Cardiac septum (tissue), 1 donor: ENCODE results near the gene CINP. TPM values are rescaled to one million over a fixed set of nuclear protein-coding genes. Genes with fewer than 3 reads are reported as not detected.

ENCODE experiments used
- DNase-seq: peaks from one replicate; pipeline ENCODE4 v3.0.0-alpha.2; 2020; ENCODE audit warnings: low spot score
- intact Hi-C: fragments of 100-400 bp; cut with DNase I; formaldehyde crosslinking; loops from one replicate; pipeline ENCODE4 v1.14.0; 2022
- total RNA-seq: library from RNA; stranded (reverse); fragmentation: NEBNext Ultra II Directional; extraction: Animal tissue kit (Norgen Biotek cat#: 25700); gene quantifications from one replicate; pipeline ENCODE4 v1.2.1, GENCODE V29; 2021
- donor health status: DM: no; HTN: no; CAD: no.

The CINP gene
- total RNA-seq, 1 donor from 2014 or later: 24.5 TPM

- intact Hi-C loops: no loop called here
- DNase-seq: no peak
Observed at GRCh38 chr14:102325791-102326345, 36.8 kb downstream of the CINP start.

DNA sequence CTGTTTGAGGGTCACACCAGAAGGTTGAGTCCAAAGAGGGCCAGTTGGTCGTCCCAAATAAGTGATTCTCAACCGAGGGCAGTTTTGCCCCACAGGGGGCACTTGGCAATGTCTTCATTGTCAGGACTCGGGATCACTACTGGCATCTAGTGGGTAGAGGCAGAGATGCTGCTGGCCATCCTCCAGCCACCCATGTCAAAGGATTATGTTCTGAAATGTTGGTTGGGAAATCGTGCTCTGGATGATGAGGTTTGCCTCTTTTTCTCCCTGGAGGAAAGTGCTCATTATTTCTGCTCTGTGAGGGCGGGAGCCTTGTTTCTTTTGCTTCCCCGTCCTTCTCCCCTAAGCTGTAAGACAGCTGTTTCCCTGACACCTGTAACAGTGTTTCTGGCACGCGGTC lies 39.6 kb downstream of the CINP start:
- intact Hi-C loops: loop anchor here (5.0 kb wide), 1 partner anchor 39 kb away; the partner anchor contains the start of genes CINP and TECPR2

DNA sequence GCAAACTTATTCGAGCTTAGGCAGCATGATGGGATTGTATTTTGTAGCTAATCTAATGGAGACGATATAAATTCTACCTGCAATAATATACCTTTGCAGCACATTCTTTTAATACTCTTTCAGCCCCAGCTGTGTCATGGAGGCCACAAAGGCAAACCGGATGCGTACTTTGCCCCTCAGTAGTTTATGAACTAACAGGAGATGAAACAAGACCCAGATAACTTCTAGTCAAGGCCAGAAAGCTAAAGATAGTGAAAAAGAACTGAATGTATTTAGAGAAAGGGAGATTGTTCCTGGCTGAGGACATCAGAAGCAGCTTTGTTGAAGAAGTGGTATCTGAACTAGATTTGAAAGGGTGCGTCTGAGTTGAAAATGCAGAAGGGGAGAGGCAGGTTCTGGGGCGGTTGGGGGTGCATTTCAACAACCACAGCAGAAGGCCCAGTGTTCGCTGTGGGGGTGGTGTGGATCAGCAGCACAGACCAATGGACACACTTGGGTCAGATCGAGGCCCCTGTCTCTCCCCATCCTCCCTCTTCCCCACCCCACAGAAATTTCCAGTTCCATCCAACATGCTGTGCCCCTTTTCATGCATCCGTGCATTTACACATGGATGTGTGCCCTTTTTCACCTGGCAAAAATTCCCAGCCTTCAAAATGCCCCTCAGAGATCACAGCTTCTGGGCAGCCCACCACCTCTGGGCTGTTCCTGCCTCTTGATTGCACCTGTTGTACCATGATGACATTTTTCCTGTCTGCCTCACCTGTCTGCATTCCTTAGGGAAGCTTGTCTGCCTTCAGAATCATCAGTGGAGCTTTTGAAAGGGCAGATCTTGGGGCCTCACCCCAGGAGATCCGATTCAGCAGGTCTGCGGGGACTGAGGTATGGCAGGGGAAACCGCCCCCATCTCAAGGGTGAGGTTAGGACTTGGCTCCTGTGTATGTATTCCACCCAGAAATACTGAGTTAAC lies 41.0 kb downstream of the CINP start:
- intact Hi-C loops: loop anchor here (5.0 kb wide), 1 partner anchor 41 kb away; the partner anchor contains the start of genes CINP and TECPR2
- DNase-seq: no peak

More for the DNA sequence above, 39.6 kb downstream of the CINP start:
- no peak for DNase-seq

- intact Hi-C loops: loop anchor here (5.0 kb wide), 1 partner anchor 41 kb away; the partner anchor contains the start of genes CINP and TECPR2
- no peak for DNase-seq
Observed at GRCh38 chr14:102320671-102321455, 41.8 kb downstream of the CINP start.

GRCh38 chr14:102320033-102320660 lies 42.5 kb downstream of the CINP start:
- no peak for DNase-seq
- intact Hi-C loops: loop anchor here (5.0 kb wide), 1 partner anchor 42 kb away; the partner anchor contains the start of genes CINP and TECPR2

DNA sequence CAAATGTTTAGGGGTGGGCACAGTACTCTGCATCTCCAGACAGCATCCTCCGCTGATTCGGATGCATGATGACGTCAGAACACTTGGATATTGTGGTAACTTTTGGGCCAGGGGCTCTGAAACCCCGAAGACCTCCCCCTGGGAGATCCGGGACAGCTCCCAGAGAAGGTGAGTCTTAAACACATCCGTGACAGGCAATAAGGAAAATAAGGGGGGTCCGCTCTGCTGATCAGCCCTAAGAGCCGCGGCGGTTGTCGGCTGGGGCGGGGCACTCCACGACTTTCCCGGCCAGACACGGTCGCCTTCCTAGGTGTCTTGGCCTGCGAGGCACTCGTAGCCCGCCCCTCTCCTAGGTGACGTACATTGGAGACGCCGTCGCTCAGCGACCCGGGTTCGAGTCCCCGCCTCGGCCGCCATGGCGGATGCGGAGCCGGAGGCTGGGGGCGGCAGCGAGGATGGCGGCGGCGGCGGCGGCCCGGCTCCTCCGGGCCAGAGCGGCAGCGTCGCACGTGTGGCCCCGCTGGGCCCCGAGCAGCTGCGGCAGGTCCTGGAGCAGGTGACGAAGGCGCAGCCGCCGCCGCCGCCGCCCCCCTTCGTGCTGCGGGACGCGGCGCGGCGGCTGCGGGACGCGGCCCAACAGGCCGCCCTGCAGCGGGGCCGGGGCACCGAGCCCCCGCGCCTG lies 43.2 kb downstream of the CINP start, which contains the start of gene ZNF839:
TSS of gene ZNF839 (plus strand) at position 396 of the 682 bp plus-strand sequence. CDS start at position 416, 20 bp downstream.
- peak; percentile 96 for DNase-seq
- intact Hi-C loops: loop anchor here (5.0 kb wide), 5 partner anchors 43 to 612 kb away; partner anchors contain the start of genes ANKRD9, CINP, HSP90AA1 and TECPR2

DNA sequence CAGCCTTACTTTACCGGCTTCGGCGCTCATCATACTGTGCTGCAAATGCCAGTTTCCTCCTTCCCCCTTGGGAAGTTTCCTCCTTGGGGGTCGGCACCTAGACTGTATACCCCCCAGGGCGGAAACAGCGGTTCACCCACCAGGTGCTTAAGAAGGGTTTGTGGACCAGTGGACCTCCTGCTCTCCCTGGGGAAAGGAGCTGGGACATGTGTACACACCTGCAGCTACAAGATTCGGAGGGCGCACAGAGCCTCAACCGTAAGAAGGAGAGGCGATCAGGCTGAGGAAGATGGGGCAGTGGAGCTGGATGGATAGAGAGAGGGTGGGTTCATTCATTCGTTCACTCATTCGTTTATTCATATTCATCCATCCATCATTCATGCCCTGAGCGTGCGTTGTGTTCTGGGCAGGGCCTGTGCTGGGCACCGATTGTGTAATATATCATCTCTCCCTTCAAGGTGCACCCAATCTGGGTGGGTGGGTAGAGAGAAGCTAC lies 43.9 kb downstream of the CINP start:
- intact Hi-C loops: loop anchor here (5.0 kb wide), 4 partner anchors 188 to 612 kb away; partner anchors contain the start of genes ANKRD9 and HSP90AA1

DNA sequence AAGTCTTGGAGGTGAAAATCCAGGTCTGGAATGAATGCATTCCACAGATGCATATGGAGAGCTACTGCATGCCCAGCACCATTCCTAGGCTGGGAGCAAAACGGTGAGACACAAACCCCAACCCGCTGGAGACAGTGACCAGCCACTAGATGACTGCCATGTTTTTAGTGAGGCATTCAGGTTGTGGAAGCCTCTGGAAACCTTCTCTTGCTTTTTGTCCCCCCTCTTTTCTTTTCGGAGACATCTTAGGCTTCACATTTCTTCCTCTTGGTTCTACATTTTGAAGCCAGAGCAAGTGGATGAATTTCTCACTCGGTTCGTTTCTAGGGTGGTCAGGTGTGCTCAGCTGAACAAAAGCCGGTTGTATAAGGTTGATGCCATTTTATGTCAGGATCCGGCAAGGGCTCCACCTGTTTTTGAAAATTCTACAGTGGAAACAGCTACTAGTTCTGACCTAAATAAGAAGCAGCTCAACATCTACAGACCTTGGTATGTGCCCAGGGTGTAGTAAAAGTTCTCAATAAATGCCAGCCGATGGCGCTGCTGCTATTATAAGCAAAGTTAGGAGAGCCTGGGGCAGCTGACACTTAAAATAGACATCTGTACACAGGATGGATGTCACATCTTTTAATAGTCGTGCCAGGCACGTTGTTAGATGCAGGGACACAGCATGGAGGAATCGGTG lies 45.0 kb downstream of the CINP start:
- intact Hi-C loops: loop anchor here (5.0 kb wide), 4 partner anchors 190 to 610 kb away; partner anchors contain the start of genes ANKRD9 and HSP90AA1
- DNase-seq: no peak

More for the DNA sequence above, 43.9 kb downstream of the CINP start:
- DNase-seq: no peak

GRCh38 chr14:102316743-102317563 lies 45.7 kb downstream of the CINP start:
- intact Hi-C loops: loop anchor here (5.0 kb wide), 4 partner anchors 190 to 610 kb away; partner anchors contain the start of genes ANKRD9 and HSP90AA1
- DNase-seq: peak; percentile 97

DNA sequence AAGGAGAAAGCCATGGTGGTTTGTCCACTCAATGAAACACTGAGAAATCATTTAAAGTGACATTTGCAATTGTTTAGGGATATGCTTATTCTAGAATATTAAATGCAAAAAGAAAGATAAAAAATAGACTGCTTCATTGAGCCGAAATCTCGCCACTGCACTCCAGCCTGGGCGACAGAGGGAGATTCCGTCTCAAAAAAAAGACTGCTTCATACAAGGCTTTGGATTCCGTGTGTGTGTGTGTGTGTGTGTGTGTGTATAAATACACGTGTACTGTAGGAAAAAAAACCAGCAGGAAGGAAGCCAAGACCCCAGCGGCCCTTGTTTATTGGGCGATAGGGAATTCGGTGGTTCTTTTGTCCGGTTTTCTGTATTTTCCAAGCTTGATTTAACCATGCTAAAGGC lies 46.4 kb downstream of the CINP start:
- intact Hi-C loops: loop anchor here (5.0 kb wide), 4 partner anchors 191 to 609 kb away; partner anchors contain the start of genes ANKRD9 and HSP90AA1
- no peak for DNase-seq

GRCh38 chr14:102315121-102315520 lies 47.6 kb downstream of the CINP start:
- intact Hi-C loops: loop anchor here (5.0 kb wide), 4 partner anchors 192 to 608 kb away; partner anchors contain the start of genes ANKRD9 and HSP90AA1
- DNase-seq: no peak

GRCh38 chr14:102314242-102315011 lies 48.3 kb downstream of the CINP start:
- intact Hi-C loops: loop anchor here (1.0 to 5.0 kb wide), 7 partner anchors 47 to 607 kb away; partner anchors contain the start of genes ANKRD9 and HSP90AA1

DNA sequence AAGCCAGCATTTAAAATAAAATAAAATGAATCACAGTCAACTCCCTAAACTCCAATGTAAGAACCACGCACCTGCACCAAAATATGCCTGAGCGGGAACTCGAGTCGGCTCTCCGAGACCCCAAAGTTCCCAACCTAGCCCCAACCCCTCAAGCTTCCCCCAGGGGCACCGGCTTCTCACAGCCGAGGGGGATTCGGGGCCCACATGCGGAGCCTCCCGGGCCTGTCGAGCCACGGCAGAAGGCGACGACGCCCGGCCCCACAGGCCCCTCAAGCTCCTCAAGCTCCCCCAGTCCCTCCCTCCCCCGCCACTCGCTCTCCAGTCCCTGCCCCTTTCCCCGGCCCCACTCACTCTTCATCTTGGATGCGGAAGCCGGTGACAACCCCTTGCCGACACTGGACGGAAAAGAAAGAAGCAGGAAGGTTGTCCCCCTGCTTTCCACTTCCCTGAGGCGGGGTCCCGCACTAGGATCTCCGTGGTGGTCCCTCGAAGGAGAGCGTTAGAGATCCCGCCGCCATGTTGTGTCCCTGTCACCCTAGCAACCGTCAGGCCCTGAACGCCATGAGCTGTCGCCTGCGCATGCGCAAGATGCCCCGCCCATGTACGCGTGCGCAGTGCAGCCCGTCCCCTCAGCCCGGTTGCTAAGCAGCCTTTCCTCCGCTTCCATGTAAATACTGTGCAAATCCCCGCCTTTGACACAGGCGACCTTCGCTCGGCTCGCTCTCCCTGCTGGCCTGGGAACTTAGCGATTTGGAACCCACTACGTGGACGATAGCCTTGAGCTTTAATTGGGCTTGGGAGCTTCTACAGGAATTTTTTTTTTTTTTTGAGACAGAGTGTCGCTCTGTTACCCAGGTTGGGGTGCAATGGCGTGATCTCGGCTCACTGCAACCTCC lies 57.8 kb downstream of the CINP start, which contains the start of gene MOK:
TSS of gene MOK (minus strand) at position 554 of the 896 bp plus-strand sequence. CDS start at position 358, 196 bp downstream.
- intact Hi-C loops: loop anchor here (2.0 to 5.0 kb wide), 2 partner anchors 70 to 168 kb away; partner anchors contain the start of gene WDR20

More at GRCh38 chr14:102314242-102315011, 48.3 kb downstream of the CINP start:
- DNase-seq: peak; percentile 94

GRCh38 chr14:102303664-102304063 lies 59.0 kb downstream of the CINP start:
- intact Hi-C loops: loop anchor here (2.0 kb wide), 1 partner anchor 69 kb away; no protein-coding TSS in a partner anchor
- DNase-seq: no peak

More for the DNA sequence above, 57.8 kb downstream of the CINP start, which contains the start of gene MOK:
- peak; percentile 98 for DNase-seq
